HG03558 (cell line): Measurements from ENCODE around the gene AAK1.
"Not testable (repeated sequence)": the region's sequence is repeated elsewhere in the genome, so short reads cannot be mapped to it uniquely, and the experiment has no call there.

Experiments used
- ATAC-seq: cut with Tn5 transposase; IDR thresholded peaks from one replicate; pipeline ENCODE4 v1.9.1; 2021; ENCODE audit warnings: moderate number of reproducible peaks; ENCODE audit not compliant: unreplicated experiment; ENCODE audit errors: extremely low read depth

Gene AAK1

DNA sequence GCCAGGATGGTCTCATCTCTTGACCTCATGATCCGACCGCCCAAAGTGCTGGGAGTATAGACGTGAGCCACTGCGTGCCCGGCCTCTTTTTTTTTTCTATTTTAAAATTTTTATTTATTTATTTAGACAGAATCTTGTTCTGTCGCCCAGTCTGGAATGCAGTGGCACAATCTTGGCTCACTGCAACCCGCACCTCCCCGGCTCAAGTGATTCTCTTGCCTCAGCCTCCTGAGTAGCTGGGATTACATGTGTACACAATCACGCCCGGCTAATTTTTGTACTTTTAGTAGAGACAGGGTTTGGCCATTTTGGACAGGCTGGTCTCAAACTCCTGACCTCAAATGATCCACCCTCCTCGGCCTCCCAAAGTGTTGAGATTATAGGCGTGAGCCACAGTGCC, 93.0 kb downstream of the AAK1 start:
- ATAC-seq, result not testable (repeated sequence)

DNA sequence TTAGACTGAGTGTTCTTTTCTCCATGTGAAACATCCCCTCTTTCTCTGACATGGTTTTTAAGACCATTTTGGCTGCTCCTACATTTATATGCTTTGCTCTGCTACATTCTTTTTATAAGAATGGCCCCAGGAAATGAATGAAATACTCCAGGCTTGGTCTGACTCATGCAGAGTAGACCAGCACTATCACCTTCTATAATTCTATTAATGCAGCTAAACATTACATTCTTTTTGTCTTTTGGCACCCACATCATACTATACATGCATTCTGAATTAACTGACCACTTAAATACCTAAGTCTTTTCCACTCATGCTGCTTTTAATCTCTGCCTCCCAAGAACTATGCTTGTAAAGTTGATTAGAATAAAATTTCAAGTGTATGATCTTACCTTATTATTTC, 94.1 kb downstream of the AAK1 start:
- ATAC-seq, result no peak

- ATAC-seq, result no peak
These were observed 95.4 kb downstream of the AAK1 start for GRCh38 chr2:69547984-69548715.

GRCh38 chr2:69546646-69547045, 96.9 kb downstream of the AAK1 start:
- ATAC-seq, result no peak

DNA sequence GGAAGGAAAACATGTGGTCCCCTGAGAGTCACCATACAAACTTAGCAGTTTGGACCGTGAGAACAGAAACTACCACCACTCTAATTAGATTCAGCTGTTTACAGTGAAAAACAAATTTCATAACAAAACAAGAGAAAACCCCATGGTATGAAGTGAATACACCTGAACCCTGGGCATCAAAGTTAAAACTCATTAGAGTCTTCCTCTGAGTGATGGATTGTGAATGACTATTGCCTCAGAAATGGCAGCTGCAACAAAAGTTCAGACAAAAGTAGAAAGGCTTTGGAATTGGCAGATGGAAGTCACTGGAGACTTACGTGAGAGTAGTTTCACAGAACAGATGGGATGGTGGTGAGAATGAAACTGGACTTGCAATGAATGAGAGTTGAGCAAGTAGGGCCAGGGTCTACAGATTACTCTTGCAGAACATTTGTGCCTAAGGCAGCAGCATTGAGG, 98.0 kb downstream of the AAK1 start:
- no peak for ATAC-seq

GRCh38 chr2:69544951-69545350, 98.6 kb downstream of the AAK1 start:
- no peak for ATAC-seq

GRCh38 chr2:69539549-69539908, 104.0 kb downstream of the AAK1 start:
- no peak for ATAC-seq

DNA sequence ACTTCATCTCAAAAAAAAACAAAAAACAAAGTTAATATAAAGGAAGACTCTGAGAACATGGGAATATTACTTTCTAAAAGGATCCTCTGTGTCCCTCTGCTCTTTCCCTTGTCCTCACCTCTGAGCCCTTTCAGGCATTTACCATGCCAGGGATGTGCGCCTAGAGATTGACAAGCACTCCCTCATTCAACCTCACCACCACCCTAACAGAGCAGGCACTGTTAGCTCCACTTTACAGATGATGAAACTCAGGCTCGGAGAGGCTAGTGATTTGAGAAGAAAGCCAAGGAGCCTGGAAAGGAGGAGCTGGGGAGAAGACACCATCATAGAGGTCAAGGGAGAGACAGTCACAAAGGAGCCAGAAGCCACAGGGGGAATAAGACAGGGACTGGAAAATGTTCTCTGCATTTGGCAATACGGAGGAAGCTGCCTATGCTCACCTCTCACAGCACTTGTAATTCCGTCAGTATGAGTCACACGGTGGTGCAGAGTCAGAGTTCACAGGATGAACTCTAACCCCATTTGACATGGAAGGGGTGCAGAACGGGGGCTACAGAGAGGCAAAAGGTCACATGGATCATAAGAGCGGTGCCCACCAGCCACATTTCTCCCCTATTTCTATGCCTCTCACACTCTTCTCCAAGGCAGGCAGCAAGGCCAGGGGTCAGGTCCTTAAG, 104.5 kb downstream of the AAK1 start:
- ATAC-seq, result no peak

DNA sequence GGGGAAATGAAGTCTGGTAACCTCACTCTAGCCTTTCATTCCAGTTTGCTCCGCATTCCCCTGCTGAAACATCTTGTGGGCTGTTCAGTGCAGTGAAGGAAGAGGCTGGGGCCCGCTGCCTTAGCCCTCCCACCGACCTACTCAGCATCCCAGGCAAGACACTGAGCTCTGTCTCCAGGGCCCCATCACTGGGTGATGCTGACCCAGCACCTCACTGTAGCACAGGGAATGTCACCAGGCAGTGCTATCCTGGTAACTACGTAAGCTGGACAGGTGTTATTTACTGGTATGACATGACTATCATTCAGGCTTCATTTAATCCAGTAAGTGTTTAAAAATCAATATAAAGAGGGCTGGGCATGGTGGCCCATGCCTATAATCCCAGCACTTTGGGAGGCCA, 105.3 kb downstream of the AAK1 start:
- ATAC-seq, result no peak

GRCh38 chr2:69535817-69536241, 107.7 kb downstream of the AAK1 start:
- ATAC-seq, result peak; percentile 45

DNA sequence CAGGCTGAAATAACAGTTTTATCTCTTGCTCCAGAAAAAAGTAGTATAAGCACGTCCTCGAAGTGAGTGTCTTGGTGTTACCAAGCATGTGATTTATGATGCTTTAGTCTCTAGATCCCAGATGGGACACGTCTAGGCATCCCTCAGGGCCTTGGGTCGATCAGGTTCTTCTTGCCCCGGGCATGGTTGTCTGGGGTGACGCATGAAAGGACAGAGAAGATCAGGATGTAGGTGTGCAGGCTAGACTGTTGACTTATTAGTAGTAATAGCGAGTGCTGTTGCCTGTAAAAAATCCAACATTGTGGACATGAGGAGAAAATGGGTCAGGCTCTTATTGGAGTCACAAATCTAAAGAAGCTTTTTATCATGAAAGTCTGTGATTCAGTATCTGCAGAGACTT, 112.4 kb downstream of the AAK1 start:
- ATAC-seq, result no peak

- ATAC-seq, result no peak
These were observed 114.1 kb downstream of the AAK1 start for GRCh38 chr2:69529480-69529879.

GRCh38 chr2:69525261-69525660, 118.3 kb downstream of the AAK1 start:
- no peak for ATAC-seq

- no peak for ATAC-seq
These were observed 118.7 kb downstream of the AAK1 start for GRCh38 chr2:69524799-69525198.

- ATAC-seq, result no peak
These were observed 121.8 kb downstream of the AAK1 start for GRCh38 chr2:69521747-69522146.

- ATAC-seq, result no peak
These were observed 124.7 kb downstream of the AAK1 start for GRCh38 chr2:69518841-69519240.

GRCh38 chr2:69517410-69517809, 126.1 kb downstream of the AAK1 start:
- no peak for ATAC-seq

DNA sequence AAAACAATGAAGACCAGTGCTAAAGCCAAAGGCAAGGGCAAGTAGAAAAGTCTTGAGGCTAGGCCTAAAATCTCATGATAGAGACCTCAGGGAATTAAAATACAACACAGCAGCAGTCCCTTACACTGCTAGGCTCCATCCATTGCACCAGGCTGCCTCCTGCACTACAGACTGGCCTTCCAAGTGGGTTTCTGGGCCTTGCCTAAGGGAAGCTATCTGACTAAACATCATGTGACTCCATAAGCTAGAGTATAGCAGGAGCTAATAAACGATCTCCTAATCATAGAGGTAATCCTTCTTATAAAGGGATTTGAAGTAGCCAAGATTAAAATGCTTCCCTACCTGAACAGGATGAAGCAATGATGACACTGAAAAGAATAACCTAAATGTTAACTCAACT, 128.7 kb downstream of the AAK1 start:
- no peak for ATAC-seq

GRCh38 chr2:69514406-69514805, 129.1 kb downstream of the AAK1 start:
- ATAC-seq, result no peak

GRCh38 chr2:69512446-69512845, 131.1 kb downstream of the AAK1 start:
- ATAC-seq, result no peak

DNA sequence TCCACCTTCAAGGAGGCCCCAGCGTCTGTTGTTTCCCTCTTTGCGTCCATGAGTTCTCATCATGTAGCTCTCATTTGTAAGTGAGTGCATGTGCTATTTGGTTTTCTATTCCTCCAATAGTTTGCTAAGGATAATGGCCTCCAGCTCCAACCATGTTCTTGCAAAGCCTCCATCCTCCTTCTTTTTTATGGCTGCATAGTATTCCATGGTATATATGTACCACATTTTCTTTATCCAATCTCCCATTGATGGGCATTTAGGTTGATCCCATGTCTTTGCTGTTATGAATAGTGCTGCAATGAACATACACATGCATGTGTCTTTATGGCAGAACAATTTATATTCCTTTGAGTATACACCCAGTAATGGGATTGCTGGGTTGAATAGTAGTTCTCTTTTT, 133.3 kb downstream of the AAK1 start:
- no peak for ATAC-seq

GRCh38 chr2:69509750-69510140, 133.8 kb downstream of the AAK1 start:
- ATAC-seq, result no peak
